ENCODE data around the gene LAMA2. TPM values are rescaled to one million over a fixed set of nuclear protein-coding genes. Genes with fewer than 3 reads are reported as not detected.

LAMA2 gene
- total RNA-seq, 1 donor from 2014 or later = 185 TPM

DNA sequence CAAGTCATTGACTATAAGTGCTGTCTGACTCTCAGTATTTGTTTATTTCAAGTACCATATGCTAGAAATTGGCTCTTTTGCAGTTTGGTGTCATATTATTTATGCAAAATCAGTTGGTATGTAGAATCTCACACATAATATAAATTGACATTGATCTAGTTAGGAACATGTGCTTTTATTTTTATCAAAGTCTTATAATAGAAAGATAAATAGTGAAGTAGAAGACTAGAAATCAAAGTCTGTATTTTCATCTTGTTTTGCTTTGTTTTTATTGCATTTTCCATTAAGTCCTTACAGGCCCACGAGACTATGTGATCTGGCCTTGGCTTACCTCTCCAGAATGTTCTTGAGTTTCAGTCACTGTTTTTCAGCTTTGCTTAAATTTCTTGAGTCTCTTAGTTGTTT is 300.3 kb downstream of the LAMA2 start:
- Histone ChIP-seq H3K9me3 (replicated peaks) (no peaks in the 10 kb centered on the region), H3K27me3 (ENCODE audit: low read depth) (no peaks in the 10 kb centered on the region), H3K27ac (replicated peaks) (peak overlapping the region; percentile 64), H3K4me1 (peaks cover 80% of the 10 kb centered on the region), H3K36me3 (peaks cover 6% of the 10 kb centered on the region), H3K4me3 (no peak overlapping the region)
- intact Hi-C loops (cut with micrococcal nuclease) = no loop called here
- DNase-seq = no peak
- TF ChIP-seq CTCF (IDR thresholded peaks at IDR 0.05; ENCODE audit: borderline replicate concordance) = no peak

DNA sequence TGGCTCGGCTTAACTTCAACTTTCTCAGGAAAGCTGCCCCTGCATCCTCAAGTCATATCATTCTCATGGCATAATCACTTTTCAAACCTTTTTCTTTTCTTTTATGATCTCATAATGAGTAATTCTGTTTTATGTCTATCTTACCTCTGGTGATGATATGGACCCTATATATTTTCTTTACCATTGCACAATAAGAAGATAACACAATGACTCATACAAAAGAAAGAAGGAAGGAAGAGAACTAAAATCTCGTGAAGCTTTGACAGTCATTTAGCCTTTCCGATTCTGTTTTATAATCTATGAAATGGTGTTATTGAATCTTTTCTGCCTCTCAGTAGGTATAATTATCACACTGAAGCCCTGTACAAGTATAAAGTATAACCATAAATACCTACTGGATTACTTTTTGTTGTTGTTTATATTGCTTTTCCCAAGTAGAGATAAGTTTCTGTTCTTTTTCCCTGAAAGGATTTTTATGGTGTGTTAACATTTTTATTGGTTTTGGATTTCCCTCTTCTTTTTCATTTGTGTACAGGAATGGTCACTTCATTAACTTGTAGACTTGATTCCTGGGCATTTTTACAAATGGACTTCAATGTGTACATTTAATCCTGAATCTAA is 300.9 kb downstream of the LAMA2 start:
- DNase-seq = no peak
- peaks cover 6% of the 10 kb centered on the region for H3K36me3 ChIP-seq
- peaks cover 74% of the 10 kb centered on the region for H3K4me1 ChIP-seq
- H3K27me3 ChIP-seq (ENCODE audit: low read depth) = no peaks in the 10 kb centered on the region
- H3K9me3 ChIP-seq (replicated peaks) = no peaks in the 10 kb centered on the region
- TF ChIP-seq CTCF (IDR thresholded peaks at IDR 0.05; ENCODE audit: borderline replicate concordance) = no peak
- no peak overlapping the region for H3K4me3 ChIP-seq
- intact Hi-C loops (cut with micrococcal nuclease) = no loop called here
- peak overlapping the region; percentile 64 for H3K27ac ChIP-seq (replicated peaks)

- no peak for DNase-seq
- Histone ChIP-seq H3K36me3 (peaks cover 6% of the 10 kb centered on the region), H3K4me3 (no peak overlapping the region), H3K4me1 (peaks cover 68% of the 10 kb centered on the region), H3K27ac (replicated peaks) (peak overlapping the region; percentile 64), H3K27me3 (ENCODE audit: low read depth) (no peaks in the 10 kb centered on the region), H3K9me3 (replicated peaks) (no peaks in the 10 kb centered on the region)
- no peak for TF ChIP-seq CTCF (IDR thresholded peaks at IDR 0.05; ENCODE audit: borderline replicate concordance)
- intact Hi-C loops (cut with micrococcal nuclease) = no loop called here
These were observed 301.4 kb downstream of the LAMA2 start for GRCh38 chr6:129184324-129184723.

- Histone ChIP-seq H3K4me1 (peaks cover 63% of the 10 kb centered on the region), H3K27ac (replicated peaks) (peak overlapping the region; percentile 64), H3K27me3 (ENCODE audit: low read depth) (no peaks in the 10 kb centered on the region), H3K4me3 (no peak overlapping the region), H3K36me3 (peaks cover 6% of the 10 kb centered on the region), H3K9me3 (replicated peaks) (no peaks in the 10 kb centered on the region)
- no peak for TF ChIP-seq CTCF (IDR thresholded peaks at IDR 0.05; ENCODE audit: borderline replicate concordance)
- intact Hi-C loops (cut with micrococcal nuclease) = no loop called here
- DNase-seq = no peak
These were observed 301.9 kb downstream of the LAMA2 start for GRCh38 chr6:129184808-129185366.

GRCh38 chr6:129186988-129187387 is 304.1 kb downstream of the LAMA2 start:
- no peaks in the 10 kb centered on the region for H3K9me3 ChIP-seq (replicated peaks)
- no peak for TF ChIP-seq CTCF (IDR thresholded peaks at IDR 0.05; ENCODE audit: borderline replicate concordance)
- H3K27ac ChIP-seq (replicated peaks) = peak overlapping the region; percentile 4
- H3K36me3 ChIP-seq = peaks cover 27% of the 10 kb centered on the region
- no peak for DNase-seq
- no peak overlapping the region for H3K4me3 ChIP-seq
- H3K27me3 ChIP-seq (ENCODE audit: low read depth) = no peaks in the 10 kb centered on the region
- H3K4me1 ChIP-seq = peaks cover 42% of the 10 kb centered on the region
- intact Hi-C loops (cut with micrococcal nuclease) = no loop called here
